ENCODE measurements around the gene ATP5MC3.
A peak's percentile ranks its signal among the peaks of the same experiment; 100 is the strongest.

ATP5MC3 gene

GRCh38 chr2:175206866-175207265 is 25.4 kb upstream of the ATP5MC3 start:
- no peak for DNase-seq (ENCODE audit: low spot score)
- no peak for TF ChIP-seq CTCF (IDR thresholded peaks at IDR 0.05; ENCODE audit: extremely low read depth, insufficient read depth, missing control alignments)
- in situ Hi-C loops (cut with MboI; ENCODE audit: low pct_unique_long_range_greater_than_20kb, low sequenced_read_pairs, unreplicated experiment), result no loop called here

GRCh38 chr2:175205523-175205922 is 24.0 kb upstream of the ATP5MC3 start:
- in situ Hi-C loops (cut with MboI; ENCODE audit: low pct_unique_long_range_greater_than_20kb, low sequenced_read_pairs, unreplicated experiment), result no loop called here
- no peak for TF ChIP-seq CTCF (IDR thresholded peaks at IDR 0.05; ENCODE audit: extremely low read depth, insufficient read depth, missing control alignments)
- DNase-seq (ENCODE audit: low spot score), result no peak

GRCh38 chr2:175203621-175204496 is 22.3 kb upstream of the ATP5MC3 start:
- in situ Hi-C loops (cut with MboI; ENCODE audit: low pct_unique_long_range_greater_than_20kb, low sequenced_read_pairs, unreplicated experiment), result no loop called here
- peak; percentile 56 for TF ChIP-seq CTCF (IDR thresholded peaks at IDR 0.05; ENCODE audit: extremely low read depth, insufficient read depth, missing control alignments)
- DNase-seq (ENCODE audit: low spot score), result no peak

GRCh38 chr2:175195012-175195411 is 13.5 kb upstream of the ATP5MC3 start:
- TF ChIP-seq CTCF (IDR thresholded peaks at IDR 0.05; ENCODE audit: extremely low read depth, insufficient read depth, missing control alignments), result no peak
- DNase-seq (ENCODE audit: low spot score), result no peak
- in situ Hi-C loops (cut with MboI; ENCODE audit: low pct_unique_long_range_greater_than_20kb, low sequenced_read_pairs, unreplicated experiment), result no loop called here

GRCh38 chr2:175188761-175189160 is 7.3 kb upstream of the ATP5MC3 start:
- in situ Hi-C loops (cut with MboI; ENCODE audit: low pct_unique_long_range_greater_than_20kb, low sequenced_read_pairs, unreplicated experiment), result no loop called here
- DNase-seq (ENCODE audit: low spot score), result no peak
- no peak for TF ChIP-seq CTCF (IDR thresholded peaks at IDR 0.05; ENCODE audit: extremely low read depth, insufficient read depth, missing control alignments)

- peak; percentile 34 for DNase-seq (ENCODE audit: low spot score)
- TF ChIP-seq CTCF (IDR thresholded peaks at IDR 0.05; ENCODE audit: extremely low read depth, insufficient read depth, missing control alignments), result peak; percentile 51
- in situ Hi-C loops (cut with MboI; ENCODE audit: low pct_unique_long_range_greater_than_20kb, low sequenced_read_pairs, unreplicated experiment), result no loop called here
Observed at GRCh38 chr2:175187378-175187777, 5.9 kb upstream of the ATP5MC3 start.
